IMR-90 (cell line): ENCODE data around the gene EXOC6.
A peak's percentile ranks its signal among the peaks of the same experiment; 100 is the strongest.

Source experiments
- CHD1 ChIP-seq: IDR thresholded peaks from 2 replicates; pipeline ENCODE4 v1.6.1; 2012; ENCODE audit warnings: low read depth, low read length, improper control_type of control experiment
- CTCF ChIP-seq: conservative IDR thresholded peaks from 2 replicates; pipeline ENCODE4 v1.5.1; 2012; ENCODE audit warnings: mild to moderate bottlenecking, low read depth, low read length, improper control_type of control experiment
- ELK1 ChIP-seq: fragments of 150-350 bp; IDR thresholded peaks from 2 replicates; pipeline ENCODE4 v1.6.1; 2016; ENCODE audit warnings: low read depth, mild to moderate bottlenecking, low read length, moderate library complexity, borderline replicate concordance
- MAZ ChIP-seq: IDR thresholded peaks from 2 replicates; pipeline ENCODE4 v1.6.1; 2012; ENCODE audit warnings: low read depth, mild to moderate bottlenecking, low read length, improper control_type of control experiment, moderate library complexity, borderline replicate concordance
- NFE2L2 ChIP-seq: fragments of 150-350 bp; IDR thresholded peaks from 2 replicates; pipeline ENCODE4 v1.6.1; 2016; ENCODE audit warnings: low read depth, mild to moderate bottlenecking, low read length
- POLR2A ChIP-seq: IDR thresholded peaks from 2 replicates; pipeline ENCODE4 v1.6.1; 2012; ENCODE audit warnings: mild to moderate bottlenecking, low read depth, low read length
- RAD21 ChIP-seq: IDR thresholded peaks from 2 replicates; pipeline ENCODE4 v1.6.1; 2012; ENCODE audit warnings: low read length, improper control_type of control experiment
- RCOR1 ChIP-seq: IDR thresholded peaks from 2 replicates; pipeline ENCODE4 v1.6.1; 2012; ENCODE audit warnings: mild to moderate bottlenecking, low read length, improper control_type of control experiment; ENCODE audit not compliant: insufficient replicate concordance
- RFX5 ChIP-seq: IDR thresholded peaks from 2 replicates; pipeline ENCODE4 v1.8.0; 2012; ENCODE audit warnings: low read depth, mild to moderate bottlenecking, low read length, moderate library complexity
- USF2 ChIP-seq: fragments of 150-350 bp; IDR thresholded peaks from 2 replicates; pipeline ENCODE4 v1.6.1; 2017; ENCODE audit warnings: mild to moderate bottlenecking, antibody characterized with exemption, low read length, low read depth

GRCh38 chr10:92832998-92833650, 15.2 kb upstream of the EXOC6 start:
- TF ChIP-seq CTCF, result no peak
- TF ChIP-seq RCOR1, result no peak
- TF ChIP-seq POLR2A, result no peak
- TF ChIP-seq NFE2L2, result no peak
- TF ChIP-seq CHD1, result no peak
- TF ChIP-seq ELK1, result no peak
- no peak for TF ChIP-seq MAZ
- peak; percentile 25; the same call in 1 of the 2 replicates for TF ChIP-seq USF2
- TF ChIP-seq RAD21, result no peak
- no peak for TF ChIP-seq RFX5
